ENCODE measurements around the gene HSPA4. TPM values are rescaled to one million over a fixed set of nuclear protein-coding genes. Genes with fewer than 3 reads are reported as not detected.
"Not testable (repeated sequence)": the region's sequence is repeated elsewhere in the genome, so short reads cannot be mapped to it uniquely, and the experiment has no call there.

HSPA4 gene
- total RNA-seq, 1 donor from 2014 or later, result 66.0 TPM

DNA sequence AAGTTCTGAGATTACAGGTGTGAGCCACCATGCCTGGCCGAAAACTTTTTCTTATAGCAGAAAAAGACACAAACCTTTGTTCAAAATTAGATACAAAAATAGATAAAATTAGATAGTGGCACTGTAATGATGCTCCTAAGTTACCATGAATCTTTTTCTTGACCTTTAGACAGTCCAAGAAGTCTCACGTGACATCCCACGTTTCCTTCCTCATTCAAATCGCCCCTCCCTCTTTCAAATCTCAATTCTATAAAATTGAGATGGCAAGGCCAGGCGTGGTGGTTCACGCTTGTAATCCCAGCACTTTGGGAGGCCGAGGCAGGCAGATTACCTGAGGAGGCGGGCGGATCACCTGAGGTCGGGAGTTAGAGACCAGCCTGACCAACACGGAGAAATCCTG, 17.7 kb upstream of the HSPA4 start:
- DNase-seq, result no peak
- no peaks in the 10 kb centered on the region for H3K36me3 ChIP-seq
- no peaks in the 10 kb centered on the region for H3K27me3 ChIP-seq (ENCODE audit: low read depth)
- H3K4me1 ChIP-seq, result no peaks in the 10 kb centered on the region
- no peak overlapping the region for H3K4me3 ChIP-seq
- no peak for ATAC-seq
- intact Hi-C loops (cut with DNase I), result no loop called here
- H3K27ac ChIP-seq, result no peak overlapping the region
- TF ChIP-seq, protein P1, sequence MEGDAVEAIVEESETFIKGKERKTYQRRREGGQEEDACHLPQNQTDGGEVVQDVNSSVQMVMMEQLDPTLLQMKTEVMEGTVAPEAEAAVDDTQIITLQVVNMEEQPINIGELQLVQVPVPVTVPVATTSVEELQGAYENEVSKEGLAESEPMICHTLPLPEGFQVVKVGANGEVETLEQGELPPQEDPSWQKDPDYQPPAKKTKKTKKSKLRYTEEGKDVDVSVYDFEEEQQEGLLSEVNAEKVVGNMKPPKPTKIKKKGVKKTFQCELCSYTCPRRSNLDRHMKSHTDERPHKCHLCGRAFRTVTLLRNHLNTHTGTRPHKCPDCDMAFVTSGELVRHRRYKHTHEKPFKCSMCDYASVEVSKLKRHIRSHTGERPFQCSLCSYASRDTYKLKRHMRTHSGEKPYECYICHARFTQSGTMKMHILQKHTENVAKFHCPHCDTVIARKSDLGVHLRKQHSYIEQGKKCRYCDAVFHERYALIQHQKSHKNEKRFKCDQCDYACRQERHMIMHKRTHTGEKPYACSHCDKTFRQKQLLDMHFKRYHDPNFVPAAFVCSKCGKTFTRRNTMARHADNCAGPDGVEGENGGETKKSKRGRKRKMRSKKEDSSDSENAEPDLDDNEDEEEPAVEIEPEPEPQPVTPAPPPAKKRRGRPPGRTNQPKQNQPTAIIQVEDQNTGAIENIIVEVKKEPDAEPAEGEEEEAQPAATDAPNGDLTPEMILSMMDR (IDR thresholded peaks at IDR 0.05), result no peak
- no peaks in the 10 kb centered on the region for H3K9me3 ChIP-seq

GRCh38 chr5:133035224-133035623, 16.6 kb upstream of the HSPA4 start:
- H3K27me3 ChIP-seq (ENCODE audit: low read depth), result no peaks in the 10 kb centered on the region
- intact Hi-C loops (cut with DNase I), result no loop called here
- ATAC-seq (no peak), DNase-seq (no peak)
- H3K4me3 ChIP-seq, result no peak overlapping the region
- H3K36me3 ChIP-seq, result no peaks in the 10 kb centered on the region
- H3K27ac ChIP-seq, result no peak overlapping the region
- TF ChIP-seq, protein P1 (IDR thresholded peaks at IDR 0.05), result no peak
- H3K9me3 ChIP-seq, result no peaks in the 10 kb centered on the region
- no peaks in the 10 kb centered on the region for H3K4me1 ChIP-seq

DNA sequence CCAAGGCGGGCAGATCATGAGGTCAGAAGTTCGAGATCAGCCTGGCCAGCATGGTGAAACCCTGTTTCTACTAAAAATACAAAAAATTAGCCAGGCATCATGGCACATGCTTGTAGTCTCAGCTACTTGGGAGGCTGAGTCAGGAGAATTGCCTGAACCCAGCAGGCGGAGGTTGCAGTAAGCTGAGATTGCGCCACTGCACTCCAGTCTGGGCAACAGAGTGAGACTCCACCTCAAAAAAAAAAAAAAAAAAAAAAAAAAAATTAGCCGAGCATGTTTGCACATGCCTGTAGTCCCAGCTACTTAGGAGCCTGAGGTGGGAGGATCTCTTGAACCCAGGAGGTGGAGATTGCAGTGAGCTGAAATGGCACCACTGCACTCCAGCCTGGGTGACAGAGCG, 15.1 kb upstream of the HSPA4 start:
- DNase-seq; H3K36me3 ChIP-seq; H3K9me3 ChIP-seq; H3K27me3 ChIP-seq (ENCODE audit: low read depth); ATAC-seq; H3K4me1 ChIP-seq; H3K4me3 ChIP-seq; H3K27ac ChIP-seq; intact Hi-C loops (cut with DNase I): not testable (repeated sequence)

GRCh38 chr5:133041157-133041784, 10.5 kb upstream of the HSPA4 start:
- H3K4me3 ChIP-seq, result no peak overlapping the region
- intact Hi-C loops (cut with DNase I), result no loop called here
- TF ChIP-seq, protein P1 (IDR thresholded peaks at IDR 0.05), result no peak

DNA sequence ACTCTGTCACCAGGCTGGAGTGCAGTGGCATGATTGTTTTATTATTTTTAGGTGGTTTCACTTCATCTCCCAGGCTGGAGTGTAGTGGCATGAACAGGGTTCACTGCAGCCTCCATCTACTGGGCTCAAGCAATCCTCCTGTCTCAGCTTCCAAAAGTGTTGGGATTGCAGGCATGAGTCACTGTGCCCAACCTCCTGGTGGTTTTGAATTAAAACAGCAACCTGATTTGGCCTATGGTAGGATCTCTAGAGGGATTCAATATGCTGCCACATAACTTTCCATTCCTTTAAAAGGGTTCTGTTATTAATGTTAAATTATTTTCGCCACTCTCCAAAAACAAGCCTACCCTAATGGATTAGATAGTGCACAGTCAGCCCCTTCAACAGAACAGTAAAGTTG, 9.9 kb upstream of the HSPA4 start:
- no peaks in the 10 kb centered on the region for H3K4me1 ChIP-seq
- TF ChIP-seq, protein P1 (IDR thresholded peaks at IDR 0.05), result no peak
- H3K27me3 ChIP-seq (ENCODE audit: low read depth), result no peaks in the 10 kb centered on the region
- H3K4me3 ChIP-seq, result no peak overlapping the region
- no peaks in the 10 kb centered on the region for H3K9me3 ChIP-seq
- intact Hi-C loops (cut with DNase I), result no loop called here
- ATAC-seq (no peak), DNase-seq (no peak)
- H3K36me3 ChIP-seq, result no peaks in the 10 kb centered on the region
- H3K27ac ChIP-seq, result no peak overlapping the region

More at GRCh38 chr5:133041157-133041784, 10.5 kb upstream of the HSPA4 start:
- no peaks in the 10 kb centered on the region for H3K9me3 ChIP-seq
- no peaks in the 10 kb centered on the region for H3K27me3 ChIP-seq (ENCODE audit: low read depth)
- no peaks in the 10 kb centered on the region for H3K4me1 ChIP-seq
- DNase-seq (no peak), ATAC-seq (no peak)
- no peak overlapping the region for H3K27ac ChIP-seq
- no peaks in the 10 kb centered on the region for H3K36me3 ChIP-seq

DNA sequence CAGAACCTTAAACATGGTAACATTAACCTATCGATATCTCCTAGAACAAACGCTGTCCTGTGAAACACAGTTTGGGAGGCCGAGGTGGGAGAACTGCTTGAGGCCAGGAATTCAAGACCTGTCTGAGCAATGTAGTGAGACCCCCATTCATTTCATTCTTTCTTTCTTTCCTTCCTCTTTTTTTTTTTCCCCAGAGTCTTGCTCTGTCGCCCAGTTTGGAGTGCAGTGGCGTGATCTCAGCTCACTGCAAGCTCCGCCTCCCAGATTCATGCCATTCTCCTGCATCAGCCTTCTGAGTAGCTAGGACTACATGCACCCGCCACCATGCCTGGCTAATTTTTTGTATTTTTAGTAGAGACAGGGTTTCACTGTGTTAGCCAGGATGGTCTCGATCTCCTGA, 5.3 kb upstream of the HSPA4 start:
- ATAC-seq; intact Hi-C loops (cut with DNase I); H3K36me3 ChIP-seq; H3K27me3 ChIP-seq (ENCODE audit: low read depth); H3K27ac ChIP-seq; H3K4me3 ChIP-seq; DNase-seq; H3K9me3 ChIP-seq: not testable (repeated sequence)
- H3K4me1 ChIP-seq, result peaks cover 25% of the 10 kb centered on the region
